Forelimb muscle (tissue), 1 donor: ENCODE data around the gene FOXL2NB. TPM values are rescaled to one million over a fixed set of nuclear protein-coding genes. Genes with fewer than 3 reads are reported as not detected.
"Not testable (repeated sequence)": the region's sequence is repeated elsewhere in the genome, so short reads cannot be mapped to it uniquely, and the experiment has no call there.

Source experiments
- DNase-seq: peaks from one replicate; pipeline ENCODE4 v3.0.0-alpha.2; 2013; ENCODE audit warnings: low read depth
- polyA plus RNA-seq: library from polyadenylated mRNA; unstranded; fragments of 120-200 nt; gene quantifications from one replicate; pipeline ENCODE4 v1.2.1, GENCODE V29; 2013; ENCODE audit not compliant: insufficient read length

Gene FOXL2NB
- polyA plus RNA-seq: 0.06 TPM

DNA sequence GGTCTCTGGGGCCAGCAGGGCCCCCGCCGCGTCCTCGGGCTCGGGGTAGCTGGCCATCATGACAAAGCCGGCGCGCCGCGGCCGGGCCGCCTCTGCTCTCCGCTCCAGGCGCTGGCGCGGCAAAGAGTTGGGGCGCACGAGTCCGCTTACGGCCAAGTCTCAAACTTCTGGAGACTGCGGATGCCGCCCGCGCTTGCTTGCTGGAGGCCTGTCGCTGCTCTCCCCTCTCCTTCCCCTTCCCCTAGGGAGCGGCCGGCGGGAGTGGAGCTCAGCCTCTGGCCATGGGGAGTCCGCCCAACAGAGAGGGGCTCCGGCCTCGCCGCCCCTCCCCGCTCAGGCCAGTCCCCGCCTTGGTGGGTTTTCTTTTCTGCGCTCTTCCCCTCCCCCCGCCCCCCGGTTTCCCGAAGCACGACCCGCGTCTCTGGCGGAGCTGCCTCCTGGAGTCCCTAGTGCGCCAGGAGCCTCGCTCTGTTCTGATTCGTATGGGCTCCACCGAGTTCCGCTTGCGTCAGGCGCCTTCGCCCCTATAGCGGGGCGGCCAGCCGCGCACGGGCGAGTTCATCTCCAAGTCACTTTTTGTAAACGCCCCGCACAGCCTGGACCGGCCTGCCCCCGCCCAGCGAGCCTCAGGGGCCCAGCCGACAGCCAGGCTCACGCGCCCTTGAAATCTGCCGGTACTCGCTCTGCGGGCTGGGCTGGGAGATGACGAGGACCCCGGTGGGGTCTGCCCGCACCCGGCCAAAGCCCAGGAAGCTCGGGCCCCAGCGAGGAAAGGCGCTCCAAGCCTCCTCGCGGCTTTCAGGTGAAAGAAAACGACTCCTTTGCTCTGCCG, at the start of gene FOXL2NB, which contains the start of gene FOXL2:
FOXL2NB (plus strand) TSS at position 555 of the 832 bp plus-strand sequence; CDS start at position 703, 148 bp downstream.
FOXL2 (minus strand) TSS at position 475 of the 832 bp plus-strand sequence; CDS start at position 60, 415 bp downstream.
- no peak for DNase-seq

GRCh38 chr3:138898301-138898700, 48.7 kb upstream of the FOXL2NB start:
- no peak for DNase-seq

DNA sequence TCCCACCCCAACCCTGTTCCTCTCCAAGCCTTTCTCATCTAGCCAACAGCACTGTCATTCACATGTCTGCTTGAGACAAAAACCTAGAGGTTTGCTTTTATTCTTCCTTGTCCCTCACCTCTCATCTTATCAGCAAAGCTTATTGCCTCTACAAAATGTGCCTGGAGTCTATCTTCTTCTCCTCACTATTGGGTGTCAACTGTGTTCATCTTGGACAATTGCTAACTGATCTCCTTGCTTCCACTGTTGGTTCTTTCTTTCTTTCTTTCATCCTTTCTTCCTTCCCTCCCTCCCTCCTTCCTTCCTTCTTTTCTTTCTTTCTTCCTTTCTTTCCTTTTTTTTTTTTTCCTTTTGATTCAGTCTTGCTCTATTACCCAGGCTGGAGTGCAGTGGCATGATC, 48.3 kb upstream of the FOXL2NB start:
- DNase-seq: no peak

- DNase-seq: no peak
Measured at GRCh38 chr3:138899351-138899991, 47.5 kb upstream of the FOXL2NB start.

DNA sequence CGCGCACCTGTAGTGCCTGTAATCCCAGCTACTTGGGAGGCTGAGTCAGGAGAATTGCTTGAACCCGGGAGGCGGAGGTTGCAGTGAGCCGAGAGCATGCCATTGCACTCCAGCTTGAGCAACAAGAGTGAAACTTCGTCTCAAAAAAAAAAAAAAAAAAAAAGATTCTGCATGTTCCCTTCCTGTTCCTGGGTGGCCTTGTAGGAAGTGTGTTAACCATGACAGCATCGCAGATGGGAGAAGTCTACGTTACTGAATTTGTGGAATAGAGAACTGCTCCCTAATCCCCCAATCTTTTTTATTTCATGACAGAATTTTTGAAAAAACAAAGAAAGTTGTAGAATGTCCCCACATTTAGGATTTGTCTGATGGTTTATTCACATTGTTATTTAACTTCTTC, 45.5 kb upstream of the FOXL2NB start:
- DNase-seq: no peak

DNA sequence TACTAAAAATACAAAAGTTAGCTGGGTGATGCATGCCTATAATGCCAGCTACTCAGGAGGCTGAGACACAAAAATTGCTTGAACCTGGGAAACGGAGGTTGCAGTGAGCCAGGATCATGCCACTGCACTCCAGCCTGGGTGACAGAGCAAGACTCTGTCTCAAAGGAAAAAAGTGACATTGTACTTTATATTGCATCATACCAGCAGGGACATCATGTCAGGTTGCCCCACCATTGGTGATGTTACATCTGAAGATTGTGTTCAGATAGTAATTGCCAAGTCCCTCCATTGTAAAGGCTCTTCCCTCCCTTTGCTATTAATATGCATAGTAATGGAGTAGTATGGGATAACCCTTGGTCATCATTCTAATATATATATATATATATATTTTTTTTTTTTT, 44.8 kb upstream of the FOXL2NB start:
- DNase-seq: no peak

DNA sequence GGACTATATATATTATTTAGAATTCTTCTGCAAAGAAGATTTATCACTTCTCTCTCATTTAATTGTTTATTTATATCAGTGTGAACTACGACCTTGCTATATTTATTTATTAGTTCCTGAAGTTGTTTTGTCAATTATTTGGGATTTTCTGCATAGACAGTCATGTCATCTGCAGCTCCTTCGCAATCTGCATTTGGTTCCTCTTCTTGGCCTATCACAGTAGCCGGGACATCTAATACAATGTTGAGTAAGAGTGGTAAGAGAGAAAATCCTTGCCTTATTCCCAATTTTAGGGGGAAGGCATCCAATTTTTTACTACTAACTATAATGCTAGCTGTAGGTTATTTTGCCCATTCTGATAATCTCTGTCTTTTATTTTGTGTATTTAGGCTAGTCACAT, 39.5 kb upstream of the FOXL2NB start:
- no peak for DNase-seq

DNA sequence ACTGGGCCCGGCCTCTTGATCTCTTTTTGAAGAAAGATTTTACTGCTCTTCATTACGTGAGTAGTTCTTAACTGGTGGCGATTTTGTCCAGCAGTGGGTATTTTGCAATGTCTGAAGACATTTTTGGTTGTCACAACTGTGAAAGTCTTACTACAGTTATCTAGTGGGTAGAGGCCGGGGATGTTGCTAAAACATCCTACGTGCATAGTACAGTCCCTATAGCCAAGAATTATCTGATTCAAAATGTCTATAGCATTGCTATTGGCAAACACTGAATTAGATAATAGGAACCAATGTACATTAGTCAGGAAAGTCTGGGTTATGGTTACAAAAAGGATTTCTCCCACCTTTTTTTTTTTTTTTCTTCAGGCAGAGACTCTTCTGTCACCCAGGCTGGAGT, 38.2 kb upstream of the FOXL2NB start:
- no peak for DNase-seq

GRCh38 chr3:138909904-138910303, 37.1 kb upstream of the FOXL2NB start:
- DNase-seq: no peak

- no peak for DNase-seq
Measured at GRCh38 chr3:138911621-138912020, 35.4 kb upstream of the FOXL2NB start.

DNA sequence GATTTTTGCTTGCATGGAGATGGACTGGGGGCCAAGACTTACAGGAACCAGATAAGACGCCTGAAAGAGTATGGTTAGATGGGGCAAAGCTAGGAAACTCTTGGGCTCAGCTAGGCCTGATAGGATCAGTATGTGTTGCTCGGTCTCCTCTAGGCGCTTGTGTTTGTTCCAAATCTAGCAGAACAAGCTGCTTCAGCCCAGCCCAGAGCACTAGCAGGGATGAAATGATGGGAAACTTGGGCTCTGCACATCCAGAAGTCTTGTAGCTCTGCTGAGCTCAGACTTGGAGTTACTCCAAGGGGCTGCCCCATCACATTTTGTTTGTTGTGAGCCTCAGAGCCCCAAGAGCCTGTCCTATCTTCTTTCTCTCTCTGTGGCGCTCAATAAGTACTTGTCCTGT, 34.8 kb upstream of the FOXL2NB start:
- DNase-seq: no peak

GRCh38 chr3:138913766-138914165, 33.3 kb upstream of the FOXL2NB start:
- DNase-seq: no peak

GRCh38 chr3:138914870-138915502, 32.0 kb upstream of the FOXL2NB start:
- DNase-seq: no peak

DNA sequence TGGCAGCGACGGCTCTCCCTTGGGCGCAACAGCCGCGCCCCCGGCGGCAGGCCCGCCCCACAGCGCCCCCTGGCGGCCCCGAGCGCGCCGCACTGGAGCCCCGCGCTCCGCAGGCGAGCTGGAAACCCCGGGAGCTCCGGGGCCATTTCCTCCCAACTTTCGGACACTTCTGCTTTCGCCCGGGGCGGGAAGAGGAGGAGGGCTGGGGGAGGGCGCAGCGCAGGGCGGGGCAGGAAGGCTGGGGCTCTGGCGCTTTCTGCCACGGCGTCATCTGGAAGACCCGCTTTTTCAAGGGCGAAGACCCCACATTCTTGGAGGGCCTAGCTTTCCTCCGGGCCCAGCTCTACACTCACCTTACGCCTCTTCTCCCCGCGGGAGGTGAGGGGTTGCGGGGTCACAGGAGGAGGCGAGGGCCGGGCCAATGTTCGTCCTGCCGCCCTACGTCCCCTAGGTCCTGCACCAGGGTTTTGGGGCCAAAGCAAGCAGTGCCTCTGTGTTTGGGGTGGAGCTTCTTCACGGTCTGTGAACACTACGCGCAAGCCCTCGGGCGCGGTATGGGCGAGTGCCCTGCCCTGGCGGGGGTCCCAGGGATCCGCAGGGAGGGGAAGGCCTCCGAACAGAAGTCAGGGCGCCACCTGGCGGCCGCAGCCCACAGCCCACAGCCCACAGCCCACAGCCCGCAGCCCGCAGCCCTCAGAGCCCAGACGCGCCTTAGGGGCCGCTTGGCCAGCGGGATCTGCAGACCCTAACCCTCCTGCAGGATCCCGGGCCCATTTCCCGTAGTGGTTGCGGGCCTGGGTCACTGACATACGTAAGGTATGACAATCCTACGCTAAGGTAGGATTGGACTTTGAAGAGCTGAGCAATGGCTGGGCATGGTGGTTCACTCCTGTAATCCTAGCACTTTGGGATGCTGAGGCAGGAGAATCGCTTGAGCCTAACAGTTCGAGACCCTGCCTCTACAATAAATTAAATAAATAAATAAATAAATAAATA, 31.2 kb upstream of the FOXL2NB start:
- DNase-seq: peak; percentile 77

- no peak for DNase-seq
Measured at GRCh38 chr3:138916824-138917223, 30.2 kb upstream of the FOXL2NB start.

DNA sequence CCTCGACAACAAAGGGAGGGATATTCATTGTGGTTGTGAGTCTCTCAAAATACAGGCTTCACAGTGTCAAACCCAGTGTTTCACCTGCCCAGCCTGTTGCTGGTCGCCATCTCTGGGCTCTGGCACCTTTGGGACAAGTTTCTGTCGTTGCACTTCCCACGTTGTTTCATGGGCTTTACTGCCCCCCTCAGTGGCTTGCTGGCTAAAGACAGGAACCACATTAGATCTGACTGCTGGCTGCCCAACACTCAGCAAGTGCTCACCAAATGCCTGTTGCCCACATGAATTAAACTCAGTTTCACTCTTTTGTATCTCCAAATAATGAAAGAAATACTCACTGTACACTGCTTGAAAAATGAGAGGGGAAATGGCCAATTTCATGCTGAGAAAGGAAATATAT, 27.7 kb upstream of the FOXL2NB start:
- no peak for DNase-seq

DNA sequence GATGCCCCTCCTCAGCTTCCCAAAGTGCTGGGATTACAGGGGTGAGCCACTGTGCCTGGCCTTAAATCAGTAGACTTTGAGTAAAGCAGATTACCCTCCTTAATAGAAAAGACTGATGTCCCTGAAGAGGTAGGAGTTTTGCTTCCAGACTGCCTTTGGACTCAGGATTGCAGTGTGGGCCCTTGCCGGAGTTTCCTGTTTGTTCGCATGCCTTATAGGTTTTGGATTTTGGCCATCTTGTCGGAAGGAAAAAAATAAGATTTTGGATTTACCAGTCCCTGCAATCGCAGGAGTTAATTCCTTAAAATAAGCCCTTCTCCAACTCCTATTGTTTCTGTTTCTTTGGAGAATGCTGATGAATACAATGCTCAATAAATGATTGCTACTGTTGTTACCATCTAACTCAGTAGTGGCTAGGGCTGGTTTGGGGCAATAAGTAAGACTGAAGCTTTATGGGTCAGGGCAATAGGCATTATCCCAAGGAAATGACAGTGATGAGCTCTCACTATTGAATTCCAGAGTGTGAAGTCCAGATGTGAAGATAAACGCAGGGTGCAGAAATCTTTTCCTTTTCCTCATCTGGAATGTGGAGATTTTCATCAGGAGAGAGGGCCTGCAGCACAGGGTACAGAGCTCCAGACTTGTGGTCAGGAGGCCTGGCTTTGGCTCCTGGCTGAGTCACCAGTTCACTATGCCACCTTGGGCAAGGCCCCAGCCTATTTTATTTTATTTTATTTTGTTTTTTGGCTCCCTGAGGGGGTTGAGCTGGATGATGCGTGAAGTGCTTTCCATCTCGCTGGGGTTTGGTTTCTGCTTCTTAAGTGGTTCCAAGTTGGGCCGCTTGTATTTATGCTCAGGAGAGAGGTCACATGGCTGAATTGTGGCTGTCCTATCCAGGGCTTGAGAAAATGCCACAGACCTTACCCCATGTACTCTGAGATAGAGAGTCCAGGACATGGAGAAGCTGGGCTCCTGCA, 25.4 kb upstream of the FOXL2NB start:
- DNase-seq: no peak

DNA sequence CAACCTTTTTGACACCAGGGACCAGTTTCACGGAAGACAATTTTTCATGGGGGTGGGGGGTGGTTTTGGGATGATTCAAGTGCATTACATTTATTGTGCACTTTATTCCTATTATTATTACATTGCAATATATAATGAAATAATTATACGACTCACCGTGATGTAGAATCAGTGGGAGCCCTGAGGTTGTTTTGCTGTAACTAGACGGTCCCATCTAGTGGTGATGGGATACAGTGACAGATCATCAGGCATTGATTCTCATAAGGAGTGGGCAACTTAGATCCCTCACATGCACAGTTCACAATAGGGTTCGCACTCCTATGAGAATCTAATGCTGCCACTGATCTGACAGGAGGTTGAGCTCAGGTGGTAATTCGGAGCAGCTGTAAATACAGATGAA, 24.6 kb upstream of the FOXL2NB start:
- not testable (repeated sequence) for DNase-seq

DNA sequence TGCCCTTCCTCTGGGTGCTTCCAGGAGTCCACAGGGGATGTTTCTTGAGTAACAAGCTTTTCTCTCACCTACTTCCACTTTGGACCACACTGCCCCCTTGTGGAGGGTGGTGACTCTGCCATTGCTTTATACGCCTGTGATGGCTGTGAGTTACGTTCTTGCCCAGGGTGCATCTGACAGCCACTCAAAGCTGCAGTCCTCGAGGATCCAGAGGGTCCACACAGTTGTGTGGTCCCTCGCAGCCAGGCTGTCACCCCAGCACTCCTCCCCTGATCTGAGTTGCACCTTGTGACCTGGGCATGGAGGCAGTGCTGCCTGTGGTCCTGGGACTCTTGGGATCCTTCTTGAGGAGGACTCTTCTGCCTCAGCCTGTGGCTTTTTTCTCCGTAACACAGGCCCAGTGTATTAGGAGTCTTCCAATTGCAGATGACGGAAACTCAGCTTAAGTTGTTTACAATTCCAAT, 23.5 kb upstream of the FOXL2NB start:
- no peak for DNase-seq
